Measurements from ENCODE around the gene MTMR10.

DNA sequence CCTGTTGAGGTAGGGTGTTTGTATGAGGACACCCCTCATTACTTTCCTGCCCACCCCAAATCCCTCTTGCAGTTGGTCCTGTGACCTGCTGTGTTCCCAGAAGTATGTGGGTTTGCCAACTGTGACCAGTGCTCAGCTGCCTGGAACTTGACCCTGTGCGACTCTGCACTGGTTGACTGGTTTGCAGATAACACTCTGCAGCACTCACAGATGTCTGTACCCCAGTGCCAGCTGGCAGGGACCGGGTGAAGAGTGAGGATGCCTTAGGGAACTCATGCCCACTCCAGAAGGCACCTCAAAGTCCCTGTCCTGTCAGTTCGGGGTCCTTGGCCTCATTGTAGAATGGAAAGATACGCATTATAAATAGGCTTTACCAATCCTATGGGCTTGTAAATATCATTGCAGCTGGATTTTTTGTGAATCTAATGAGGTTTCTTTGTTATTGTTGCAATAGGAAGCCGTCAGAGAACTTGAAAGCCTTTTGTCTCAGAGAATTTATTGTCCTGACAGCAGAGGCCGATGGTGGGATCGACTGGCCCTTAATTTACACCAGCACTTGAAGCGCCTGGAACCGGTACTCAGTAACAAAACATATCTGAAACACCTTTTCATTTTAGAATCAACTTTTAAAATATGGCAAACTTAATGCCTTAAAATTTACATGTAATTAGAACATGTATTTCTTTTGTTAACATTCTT, 69.5 kb downstream of the MTMR10 start:
- TF ChIP-seq, protein P1, sequence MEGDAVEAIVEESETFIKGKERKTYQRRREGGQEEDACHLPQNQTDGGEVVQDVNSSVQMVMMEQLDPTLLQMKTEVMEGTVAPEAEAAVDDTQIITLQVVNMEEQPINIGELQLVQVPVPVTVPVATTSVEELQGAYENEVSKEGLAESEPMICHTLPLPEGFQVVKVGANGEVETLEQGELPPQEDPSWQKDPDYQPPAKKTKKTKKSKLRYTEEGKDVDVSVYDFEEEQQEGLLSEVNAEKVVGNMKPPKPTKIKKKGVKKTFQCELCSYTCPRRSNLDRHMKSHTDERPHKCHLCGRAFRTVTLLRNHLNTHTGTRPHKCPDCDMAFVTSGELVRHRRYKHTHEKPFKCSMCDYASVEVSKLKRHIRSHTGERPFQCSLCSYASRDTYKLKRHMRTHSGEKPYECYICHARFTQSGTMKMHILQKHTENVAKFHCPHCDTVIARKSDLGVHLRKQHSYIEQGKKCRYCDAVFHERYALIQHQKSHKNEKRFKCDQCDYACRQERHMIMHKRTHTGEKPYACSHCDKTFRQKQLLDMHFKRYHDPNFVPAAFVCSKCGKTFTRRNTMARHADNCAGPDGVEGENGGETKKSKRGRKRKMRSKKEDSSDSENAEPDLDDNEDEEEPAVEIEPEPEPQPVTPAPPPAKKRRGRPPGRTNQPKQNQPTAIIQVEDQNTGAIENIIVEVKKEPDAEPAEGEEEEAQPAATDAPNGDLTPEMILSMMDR (IDR thresholded peaks at IDR 0.05; ENCODE audit: low read length) = no peak
- TF ChIP-seq EZH2 (IDR thresholded peaks at IDR 0.05; ENCODE audit: borderline replicate concordance, low read length) = no peak

Measured in OCI-LY1 (cell line).